ENCODE results near the gene MALAT1. TPM values are rescaled to one million over a fixed set of nuclear protein-coding genes. Genes with fewer than 3 reads are reported as not detected.

The MALAT1 gene
- total RNA-seq, 1 donor from 2014 or later, result 1,362 TPM

DNA sequence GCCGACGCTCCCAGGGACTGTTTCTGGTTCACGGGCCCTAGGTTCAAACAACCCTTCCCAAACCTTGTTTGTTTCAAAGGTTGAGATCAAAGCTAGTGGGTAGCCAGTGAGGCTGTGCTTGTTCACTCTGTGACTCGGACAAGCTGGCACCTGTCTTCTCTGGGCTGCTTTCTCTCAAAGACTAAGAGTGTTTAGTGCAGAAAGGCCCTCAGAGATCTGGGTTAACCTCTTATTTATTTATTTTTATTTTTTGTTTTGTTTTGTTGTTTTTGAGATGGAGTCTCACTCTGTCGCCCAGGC is 13.0 kb upstream of the MALAT1 start:
- TF ChIP-seq, protein P1, sequence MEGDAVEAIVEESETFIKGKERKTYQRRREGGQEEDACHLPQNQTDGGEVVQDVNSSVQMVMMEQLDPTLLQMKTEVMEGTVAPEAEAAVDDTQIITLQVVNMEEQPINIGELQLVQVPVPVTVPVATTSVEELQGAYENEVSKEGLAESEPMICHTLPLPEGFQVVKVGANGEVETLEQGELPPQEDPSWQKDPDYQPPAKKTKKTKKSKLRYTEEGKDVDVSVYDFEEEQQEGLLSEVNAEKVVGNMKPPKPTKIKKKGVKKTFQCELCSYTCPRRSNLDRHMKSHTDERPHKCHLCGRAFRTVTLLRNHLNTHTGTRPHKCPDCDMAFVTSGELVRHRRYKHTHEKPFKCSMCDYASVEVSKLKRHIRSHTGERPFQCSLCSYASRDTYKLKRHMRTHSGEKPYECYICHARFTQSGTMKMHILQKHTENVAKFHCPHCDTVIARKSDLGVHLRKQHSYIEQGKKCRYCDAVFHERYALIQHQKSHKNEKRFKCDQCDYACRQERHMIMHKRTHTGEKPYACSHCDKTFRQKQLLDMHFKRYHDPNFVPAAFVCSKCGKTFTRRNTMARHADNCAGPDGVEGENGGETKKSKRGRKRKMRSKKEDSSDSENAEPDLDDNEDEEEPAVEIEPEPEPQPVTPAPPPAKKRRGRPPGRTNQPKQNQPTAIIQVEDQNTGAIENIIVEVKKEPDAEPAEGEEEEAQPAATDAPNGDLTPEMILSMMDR (conservative IDR thresholded peaks at IDR 0.05; ENCODE audit: low read depth, low read length), result no peak
- no peak overlapping the region for H3K4me3 ChIP-seq (ENCODE audit: low read depth, low read length)
- no peak for DNase-seq (ENCODE audit: low read depth)

DNA sequence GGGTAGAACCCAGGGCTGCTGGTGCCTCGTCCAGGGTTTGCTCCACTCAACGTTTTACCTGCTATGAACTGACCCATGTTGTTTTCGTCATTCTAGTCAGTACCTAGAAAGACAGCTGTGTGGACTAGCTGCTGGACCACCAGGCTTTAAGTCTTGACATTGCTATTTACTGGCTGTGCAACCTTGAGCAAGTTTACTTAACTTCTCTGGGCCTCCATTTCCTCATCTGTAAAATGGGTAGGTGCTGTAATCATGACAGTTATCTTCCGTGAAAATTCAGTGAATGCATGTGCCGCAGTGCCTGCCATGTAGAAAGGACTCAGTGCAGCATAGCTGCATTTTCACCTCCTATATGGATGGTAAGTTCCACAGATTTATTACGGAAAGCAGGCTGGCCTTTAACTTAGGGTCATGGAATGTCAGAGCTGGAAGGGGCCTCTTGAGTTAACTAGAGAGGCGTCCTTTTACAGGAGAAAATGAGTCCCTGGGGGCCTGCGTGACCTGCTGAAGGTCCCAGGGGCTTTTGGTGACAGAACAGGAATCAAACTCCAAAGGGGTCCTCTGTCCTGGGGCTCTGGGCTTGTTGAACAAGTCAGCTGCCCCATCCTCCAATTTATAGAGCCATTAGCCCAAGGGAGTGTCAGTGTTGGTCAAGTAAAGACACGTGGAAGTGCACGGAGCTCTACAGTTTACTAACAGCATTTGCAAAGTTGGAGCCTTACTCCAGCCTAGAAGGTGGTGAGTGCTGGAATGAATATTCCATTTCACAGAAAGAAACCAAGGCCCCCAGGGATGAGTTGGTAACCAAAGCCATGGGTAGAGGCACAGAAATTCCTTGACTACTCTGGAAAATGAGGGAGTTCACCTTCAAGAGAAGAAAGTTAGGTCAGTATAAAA is 12.0 kb upstream of the MALAT1 start:
- DNase-seq (ENCODE audit: low read depth), result no peak
- H3K4me3 ChIP-seq (ENCODE audit: low read depth, low read length), result no peak overlapping the region
- TF ChIP-seq, protein P1 (conservative IDR thresholded peaks at IDR 0.05; ENCODE audit: low read depth, low read length), result no peak

DNA sequence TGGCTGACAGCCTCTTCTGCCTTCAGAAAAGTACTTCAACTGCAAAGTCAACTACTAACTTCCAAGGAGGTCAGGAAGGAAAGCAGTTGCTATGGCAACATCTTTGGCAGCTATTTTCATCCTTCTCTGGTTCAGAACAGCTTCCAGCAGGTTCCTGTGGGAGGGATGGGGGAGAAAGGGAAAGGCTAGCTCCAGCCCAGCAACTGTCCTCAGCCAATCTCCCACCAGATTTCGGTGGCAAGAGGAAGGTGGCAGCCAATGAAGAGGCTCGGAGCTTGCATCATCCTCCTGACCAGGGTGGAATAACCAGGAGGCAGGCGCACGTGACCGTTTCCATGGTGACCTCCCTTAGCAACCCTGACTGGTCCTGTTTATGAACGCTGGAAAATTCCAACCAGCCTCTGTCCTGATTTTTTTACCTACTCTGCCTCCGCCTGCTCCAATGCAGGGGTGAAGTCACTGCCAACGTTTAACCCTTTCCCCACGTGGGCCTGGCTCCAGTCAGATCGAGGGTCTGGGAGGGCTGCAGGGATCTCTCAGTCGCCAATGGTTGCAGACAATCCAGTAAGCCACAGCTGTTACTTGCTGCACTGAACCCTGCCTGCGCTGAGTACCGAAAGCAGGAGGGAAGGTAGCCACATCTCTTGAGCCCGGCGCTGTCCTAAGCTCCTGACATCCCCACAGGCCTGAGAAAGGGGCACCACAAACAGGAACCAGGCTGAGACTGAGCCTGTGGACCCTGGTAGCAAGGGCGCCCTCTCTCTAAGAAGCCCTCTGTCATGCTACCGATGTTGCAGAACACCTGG is 11.2 kb upstream of the MALAT1 start:
- H3K4me3 ChIP-seq (ENCODE audit: low read depth, low read length), result peak overlapping the region; percentile 45
- DNase-seq (ENCODE audit: low read depth), result peak; percentile 99
- TF ChIP-seq, protein P1 (conservative IDR thresholded peaks at IDR 0.05; ENCODE audit: low read depth, low read length), result peak; percentile 1

DNA sequence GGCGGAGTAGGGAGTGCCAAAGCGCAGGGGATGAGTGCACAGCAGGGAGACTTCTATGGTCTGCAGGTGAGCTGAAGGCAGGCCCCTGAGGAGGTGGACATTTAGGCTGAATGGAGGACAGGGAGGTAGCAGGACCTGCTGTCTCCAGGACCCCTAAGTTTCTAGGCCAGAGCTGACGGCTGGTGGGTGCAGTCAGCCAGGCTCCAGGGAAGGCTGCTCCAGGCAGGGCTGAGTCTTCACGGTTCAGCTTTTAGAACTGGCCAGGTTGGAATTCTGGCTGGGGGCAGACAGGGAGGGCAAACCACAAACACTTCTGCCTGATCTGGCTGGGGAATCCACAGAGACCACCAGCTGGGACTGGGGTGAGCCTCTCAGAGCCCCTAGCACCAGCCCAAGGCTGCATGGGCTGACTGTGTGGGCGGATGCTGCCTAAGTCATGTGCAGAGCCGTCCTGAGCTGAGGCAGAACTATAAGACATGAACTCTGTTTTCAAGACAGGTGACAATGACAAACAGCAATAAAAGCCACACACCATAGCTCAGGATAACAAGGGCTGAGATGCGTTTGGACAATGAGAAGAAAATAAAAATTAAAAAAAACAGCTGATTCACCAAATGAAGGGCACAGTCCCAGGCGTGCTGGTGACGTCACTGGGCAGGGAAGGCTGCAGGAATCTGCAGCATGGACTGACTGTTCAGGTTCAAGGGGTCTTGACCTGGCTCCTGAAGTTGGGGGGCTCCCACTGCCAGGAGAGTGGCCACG is 10.4 kb upstream of the MALAT1 start:
- H3K4me3 ChIP-seq (ENCODE audit: low read depth, low read length), result peak overlapping the region; percentile 45
- TF ChIP-seq, protein P1 (conservative IDR thresholded peaks at IDR 0.05; ENCODE audit: low read depth, low read length), result no peak
- no peak for DNase-seq (ENCODE audit: low read depth)

DNA sequence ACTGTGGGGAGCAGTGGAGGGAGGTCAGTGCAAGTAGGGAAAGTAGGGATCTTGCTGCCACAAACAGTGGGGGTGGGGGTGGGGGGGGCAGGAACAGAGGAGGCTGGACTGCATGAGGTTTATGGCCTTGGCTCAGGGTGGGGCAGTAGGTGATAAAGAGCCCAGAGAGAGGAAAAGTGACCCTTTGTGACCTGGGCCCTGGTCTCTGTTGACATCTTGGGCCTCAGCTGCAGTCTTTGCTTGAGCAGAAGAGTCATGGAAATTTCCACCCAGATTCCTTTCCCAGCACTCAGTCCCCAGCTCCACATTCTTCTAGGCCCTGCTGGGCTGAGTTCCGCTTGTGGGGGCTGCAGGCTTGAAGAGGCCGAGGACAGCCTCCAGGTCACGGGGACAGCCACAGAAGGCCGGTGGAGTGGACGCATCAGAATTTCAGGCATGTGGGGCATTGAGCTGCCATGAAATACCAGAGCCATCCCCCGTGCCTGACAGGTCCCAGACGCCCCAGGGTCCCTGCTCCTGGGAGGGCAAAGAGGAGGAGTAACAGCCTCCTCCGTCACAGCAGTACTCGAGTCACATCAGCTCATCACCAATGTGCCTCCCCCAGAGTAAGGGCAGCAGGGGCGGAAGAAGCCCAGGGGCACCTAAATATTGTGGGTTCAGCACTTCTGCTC is 9.7 kb upstream of the MALAT1 start:
- no peak for DNase-seq (ENCODE audit: low read depth)
- no peak overlapping the region for H3K4me3 ChIP-seq (ENCODE audit: low read depth, low read length)
- TF ChIP-seq, protein P1 (conservative IDR thresholded peaks at IDR 0.05; ENCODE audit: low read depth, low read length), result no peak

DNA sequence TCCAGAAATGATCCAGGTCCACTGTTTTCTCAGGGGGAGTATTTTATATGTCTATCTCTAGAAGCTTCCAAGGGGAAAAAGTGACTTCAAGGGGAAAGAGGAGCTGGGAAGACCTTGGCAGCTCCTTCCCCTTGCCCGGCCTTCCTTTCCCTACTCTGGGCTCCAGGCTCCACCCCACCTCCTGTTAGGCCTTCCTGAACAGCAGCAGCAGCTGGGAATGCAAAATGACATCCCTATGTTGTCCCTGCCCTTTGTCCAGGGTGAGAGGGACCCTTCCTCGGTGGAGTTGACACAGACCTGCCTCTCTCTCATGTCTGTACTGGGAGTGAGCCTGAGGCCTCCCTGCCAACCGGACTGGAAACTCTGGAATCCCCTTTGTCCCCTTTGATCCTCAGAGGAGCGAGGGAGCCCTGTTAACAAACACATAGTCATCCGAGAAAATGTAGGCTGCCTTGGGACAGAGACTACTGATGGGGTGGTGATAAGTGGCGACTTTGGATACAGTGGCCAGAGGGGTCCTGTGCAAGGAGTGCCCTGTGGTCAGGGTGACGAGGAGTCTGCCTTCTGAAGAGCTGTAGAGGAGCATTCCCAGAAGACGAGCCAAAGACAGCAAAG is 9.0 kb upstream of the MALAT1 start:
- no peak for DNase-seq (ENCODE audit: low read depth)
- H3K4me3 ChIP-seq (ENCODE audit: low read depth, low read length), result no peak overlapping the region
- TF ChIP-seq, protein P1 (conservative IDR thresholded peaks at IDR 0.05; ENCODE audit: low read depth, low read length), result no peak

Data from epithelial cell of proximal tubule (primary cell).